C4-2B (cell line): ENCODE data around the gene TCTN3.

Experiments
- ZFX ChIP-seq: fragments of 450-650 bp; IDR thresholded peaks from 2 replicates; pipeline ENCODE4 v1.6.1; 2017
- TF ChIP-seq, protein P1 (sequence below): fragments of 450-650 bp; conservative IDR thresholded peaks from 2 replicates; pipeline ENCODE4 v1.5.1; 2017; ENCODE audit warnings: mild to moderate bottlenecking

DNA sequence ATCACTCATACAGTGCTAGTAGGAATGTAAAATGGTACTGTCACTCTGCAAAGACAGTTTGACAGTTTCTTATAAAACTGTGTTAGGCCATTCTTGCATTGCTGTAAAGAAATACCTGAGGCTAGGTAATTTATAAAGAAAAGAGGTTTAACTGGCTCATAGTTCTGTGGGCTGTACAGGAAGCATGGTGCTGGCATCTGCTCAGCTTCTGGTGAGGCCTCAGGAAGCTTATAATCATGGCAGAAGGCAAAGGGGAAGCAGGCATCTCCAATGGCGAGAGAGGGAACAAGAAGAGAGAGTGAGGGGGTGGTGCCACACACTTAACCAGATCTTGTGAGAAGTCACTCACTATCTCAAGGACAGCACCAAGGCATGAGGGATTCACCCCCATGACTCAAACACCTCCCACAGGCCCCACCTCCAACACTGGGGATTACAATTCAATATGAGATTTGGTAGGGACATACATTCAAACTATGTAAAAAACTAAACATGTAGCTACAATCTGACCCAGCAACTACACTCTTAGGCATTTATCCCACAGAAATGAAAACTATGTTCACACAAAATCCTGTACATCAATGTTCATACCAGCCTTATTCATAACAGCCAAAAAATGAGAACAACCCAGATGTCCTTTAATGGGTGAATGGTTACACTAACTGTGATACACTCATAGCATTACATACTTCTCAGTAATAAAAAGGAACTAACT, 42.2 kb downstream of the TCTN3 start:
- TF ChIP-seq, protein P1, sequence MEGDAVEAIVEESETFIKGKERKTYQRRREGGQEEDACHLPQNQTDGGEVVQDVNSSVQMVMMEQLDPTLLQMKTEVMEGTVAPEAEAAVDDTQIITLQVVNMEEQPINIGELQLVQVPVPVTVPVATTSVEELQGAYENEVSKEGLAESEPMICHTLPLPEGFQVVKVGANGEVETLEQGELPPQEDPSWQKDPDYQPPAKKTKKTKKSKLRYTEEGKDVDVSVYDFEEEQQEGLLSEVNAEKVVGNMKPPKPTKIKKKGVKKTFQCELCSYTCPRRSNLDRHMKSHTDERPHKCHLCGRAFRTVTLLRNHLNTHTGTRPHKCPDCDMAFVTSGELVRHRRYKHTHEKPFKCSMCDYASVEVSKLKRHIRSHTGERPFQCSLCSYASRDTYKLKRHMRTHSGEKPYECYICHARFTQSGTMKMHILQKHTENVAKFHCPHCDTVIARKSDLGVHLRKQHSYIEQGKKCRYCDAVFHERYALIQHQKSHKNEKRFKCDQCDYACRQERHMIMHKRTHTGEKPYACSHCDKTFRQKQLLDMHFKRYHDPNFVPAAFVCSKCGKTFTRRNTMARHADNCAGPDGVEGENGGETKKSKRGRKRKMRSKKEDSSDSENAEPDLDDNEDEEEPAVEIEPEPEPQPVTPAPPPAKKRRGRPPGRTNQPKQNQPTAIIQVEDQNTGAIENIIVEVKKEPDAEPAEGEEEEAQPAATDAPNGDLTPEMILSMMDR: no peak
- TF ChIP-seq ZFX: no peak
